ENCODE measurements around the gene ZBTB7C. TPM values are rescaled to one million over a fixed set of nuclear protein-coding genes. Genes with fewer than 3 reads are reported as not detected.

Gene ZBTB7C
- total RNA-seq, 3 donors from 2014 or later (not counting 1 experiment from before 2014, with no cell fraction given), result 0.07 TPM; not detected in 2

DNA sequence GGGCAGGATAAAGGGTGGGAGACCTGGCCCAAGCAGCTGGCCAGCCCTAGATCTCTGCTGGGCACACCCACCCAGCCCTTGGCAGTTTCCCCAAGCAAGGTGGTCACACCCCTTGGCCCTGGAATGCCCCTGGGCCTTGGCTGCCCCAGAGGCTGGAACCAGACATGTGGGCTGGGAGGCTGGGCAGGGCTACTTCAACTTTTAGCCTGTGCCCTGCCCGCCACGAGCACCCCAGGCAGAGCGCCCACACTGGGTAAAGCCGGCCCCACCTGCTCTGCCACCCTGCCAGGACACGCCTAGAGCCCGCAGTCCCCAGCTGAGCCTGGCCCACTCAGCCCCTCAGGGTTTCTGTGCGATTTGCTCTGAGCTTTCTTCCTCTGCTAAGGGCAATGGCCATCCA lies 359.0 kb downstream of the ZBTB7C start:
- Histone ChIP-seq H3K36me3 (ENCODE audit: control insufficient read depth, insufficient read depth, low read length) (no peaks in the 10 kb centered on the region), H3K4me1 (ENCODE audit: control insufficient read depth, insufficient read depth, low read length) (no peaks in the 10 kb centered on the region), H3K27me3 (ENCODE audit: control insufficient read depth, insufficient read depth, low read length) (peaks cover 3% of the 10 kb centered on the region), H3K27ac (ENCODE audit: low read length) (no peak overlapping the region), H3K9me3 (ENCODE audit: control insufficient read depth, insufficient read depth, low read length) (no peaks in the 10 kb centered on the region), H3K4me3 (ENCODE audit: low read length) (no peak overlapping the region)
- no peaks in the 10 kb centered on the region for H3K4me1 Mint-ChIP-seq
- H3K27ac Mint-ChIP-seq, result no peak overlapping the region
- intact Hi-C loops (cut with micrococcal nuclease), result no loop called here
- no peaks in the 10 kb centered on the region for H3K9me3 Mint-ChIP-seq
- DNase-seq (no peak), ATAC-seq (no peak)
- no peak overlapping the region for H3K4me3 Mint-ChIP-seq
- WGBS (ENCODE audit: insufficient coverage), result 81% methylated on average over 7 of the region's 7 CpGs
- H3K36me3 Mint-ChIP-seq, result no peaks in the 10 kb centered on the region
- TF ChIP-seq CTCF (IDR thresholded peaks at IDR 0.05), result no peak
- H3K27me3 Mint-ChIP-seq (ENCODE audit: low read depth in 2 of 2), result peaks cover 24 to 25% of the 10 kb centered on the region in 2 donors

DNA sequence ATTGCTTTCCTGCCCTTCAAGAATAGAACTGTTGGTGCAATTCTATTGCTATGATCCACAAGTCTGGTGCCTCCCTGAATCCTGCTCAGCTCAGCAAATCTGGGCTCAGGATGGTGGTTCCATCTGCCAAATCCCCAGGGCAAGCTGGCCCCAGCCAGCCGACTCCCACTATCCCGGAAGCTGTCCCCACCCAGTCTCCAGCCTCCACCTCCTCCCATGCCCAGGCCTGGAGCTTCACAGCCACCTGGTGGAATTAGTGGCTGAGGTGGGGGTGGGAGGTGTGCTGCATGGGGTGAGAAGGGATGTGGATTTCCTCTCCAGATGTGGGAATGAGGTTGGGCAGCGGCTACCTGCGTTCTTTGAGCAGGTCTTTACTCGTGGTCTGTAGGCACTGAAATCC lies 359.4 kb downstream of the ZBTB7C start:
- intact Hi-C loops (cut with micrococcal nuclease), result no loop called here
- TF ChIP-seq CTCF (IDR thresholded peaks at IDR 0.05), result no peak
- no peak overlapping the region for H3K27ac ChIP-seq (ENCODE audit: low read length)
- WGBS (ENCODE audit: insufficient coverage), result 78% methylated on average over 4 of the region's 5 CpGs
- Mint-ChIP-seq H3K4me3 (no peak overlapping the region), H3K4me1 (no peaks in the 10 kb centered on the region), H3K9me3 (no peaks in the 10 kb centered on the region), H3K27ac (no peak overlapping the region), H3K27me3 (ENCODE audit: low read depth in 2 of 2) (peaks cover 20 to 22% of the 10 kb centered on the region in 2 donors), H3K36me3 (no peaks in the 10 kb centered on the region)
- H3K9me3 ChIP-seq (ENCODE audit: control insufficient read depth, insufficient read depth, low read length), result no peaks in the 10 kb centered on the region
- no peaks in the 10 kb centered on the region for H3K4me1 ChIP-seq (ENCODE audit: control insufficient read depth, insufficient read depth, low read length)
- peaks cover 3% of the 10 kb centered on the region for H3K27me3 ChIP-seq (ENCODE audit: control insufficient read depth, insufficient read depth, low read length)
- no peak overlapping the region for H3K4me3 ChIP-seq (ENCODE audit: low read length)
- ATAC-seq (no peak), DNase-seq (no peak)
- no peaks in the 10 kb centered on the region for H3K36me3 ChIP-seq (ENCODE audit: control insufficient read depth, insufficient read depth, low read length)

DNA sequence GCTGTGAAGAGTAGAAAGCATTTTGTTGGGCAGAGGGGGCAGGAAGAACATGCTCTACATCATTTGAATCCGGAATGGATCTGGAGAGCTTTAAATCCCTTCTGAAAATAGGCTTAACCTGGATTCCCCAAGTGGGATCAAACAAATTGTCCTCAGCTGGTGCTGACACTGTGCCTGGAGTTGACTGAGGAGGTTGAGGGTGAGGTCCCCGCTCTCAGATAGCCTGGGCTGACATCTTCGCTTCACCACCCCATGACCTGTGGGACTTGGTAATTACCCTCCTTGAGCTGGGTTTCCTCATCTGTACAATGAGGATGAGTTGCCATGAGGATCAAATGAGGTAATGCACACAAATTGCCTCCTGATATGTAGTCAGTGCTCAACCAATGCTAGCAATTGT lies 360.9 kb downstream of the ZBTB7C start:
- H3K4me3 Mint-ChIP-seq, result no peak overlapping the region
- H3K4me1 ChIP-seq (ENCODE audit: control insufficient read depth, insufficient read depth, low read length), result no peaks in the 10 kb centered on the region
- H3K36me3 Mint-ChIP-seq, result no peaks in the 10 kb centered on the region
- no peaks in the 10 kb centered on the region for H3K4me1 Mint-ChIP-seq
- ATAC-seq (no peak), DNase-seq (no peak)
- H3K27ac ChIP-seq (ENCODE audit: low read length), result no peak overlapping the region
- peaks cover 7 to 9% of the 10 kb centered on the region in 2 donors for H3K27me3 Mint-ChIP-seq (ENCODE audit: low read depth in 2 of 2)
- intact Hi-C loops (cut with micrococcal nuclease), result no loop called here
- peaks cover 3% of the 10 kb centered on the region for H3K27me3 ChIP-seq (ENCODE audit: control insufficient read depth, insufficient read depth, low read length)
- WGBS (ENCODE audit: insufficient coverage), result 90% methylated on average over 3 of the region's 3 CpGs
- no peak overlapping the region for H3K4me3 ChIP-seq (ENCODE audit: low read length)
- H3K9me3 Mint-ChIP-seq, result no peaks in the 10 kb centered on the region
- no peaks in the 10 kb centered on the region for H3K36me3 ChIP-seq (ENCODE audit: control insufficient read depth, insufficient read depth, low read length)
- TF ChIP-seq CTCF (IDR thresholded peaks at IDR 0.05), result no peak
- no peaks in the 10 kb centered on the region for H3K9me3 ChIP-seq (ENCODE audit: control insufficient read depth, insufficient read depth, low read length)
- no peak overlapping the region for H3K27ac Mint-ChIP-seq

DNA sequence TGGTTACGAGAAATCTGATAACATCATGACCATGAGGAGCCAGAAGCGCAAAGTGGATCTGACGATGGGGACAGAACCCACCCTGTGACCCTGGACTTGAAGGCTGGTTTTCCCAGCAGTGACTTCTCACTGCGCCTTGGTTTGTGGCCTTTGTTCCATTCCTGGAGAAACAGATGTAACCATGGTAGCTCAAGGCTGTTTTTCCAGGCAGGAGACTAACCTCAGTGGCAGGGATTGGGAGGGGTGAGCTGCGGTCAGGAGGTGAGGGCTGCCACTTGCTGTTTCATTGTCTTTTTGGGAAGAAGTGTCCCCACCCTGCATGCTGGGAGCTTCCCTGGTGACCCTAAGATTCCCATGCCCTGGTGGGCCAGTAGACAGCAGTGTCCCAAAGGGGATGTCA lies 362.3 kb downstream of the ZBTB7C start:
- WGBS (ENCODE audit: insufficient coverage), result 88% methylated on average over 5 of the region's 5 CpGs
- H3K27ac Mint-ChIP-seq, result no peak overlapping the region
- H3K36me3 ChIP-seq (ENCODE audit: control insufficient read depth, insufficient read depth, low read length), result no peaks in the 10 kb centered on the region

More for the DNA sequence above, 362.3 kb downstream of the ZBTB7C start:
- ATAC-seq, result no peak
- TF ChIP-seq CTCF (IDR thresholded peaks at IDR 0.05), result no peak
- Mint-ChIP-seq H3K9me3 (no peaks in the 10 kb centered on the region), H3K4me3 (no peak overlapping the region), H3K27me3 (ENCODE audit: low read depth in 2 of 2) (peaks cover 0 to 9% of the 10 kb centered on the region in 2 donors), H3K4me1 (no peaks in the 10 kb centered on the region), H3K36me3 (no peaks in the 10 kb centered on the region)
- H3K27me3 ChIP-seq (ENCODE audit: control insufficient read depth, insufficient read depth, low read length), result no peaks in the 10 kb centered on the region
- H3K4me3 ChIP-seq (ENCODE audit: low read length), result no peak overlapping the region
- intact Hi-C loops (cut with micrococcal nuclease), result no loop called here
- DNase-seq, result no peak
- H3K9me3 ChIP-seq (ENCODE audit: control insufficient read depth, insufficient read depth, low read length), result no peaks in the 10 kb centered on the region
- no peaks in the 10 kb centered on the region for H3K4me1 ChIP-seq (ENCODE audit: control insufficient read depth, insufficient read depth, low read length)
- no peak overlapping the region for H3K27ac ChIP-seq (ENCODE audit: low read length)
